HG03571 (cell line): ENCODE measurements around the gene DGUOK.
"Not testable (repeated sequence)": the region's sequence is repeated elsewhere in the genome, so short reads cannot be mapped to it uniquely, and the experiment has no call there.

Experiments
- ATAC-seq: cut with Tn5 transposase; IDR thresholded peaks from one replicate; pipeline ENCODE4 v1.9.1; 2021; ENCODE audit not compliant: unreplicated experiment

DGUOK gene

DNA sequence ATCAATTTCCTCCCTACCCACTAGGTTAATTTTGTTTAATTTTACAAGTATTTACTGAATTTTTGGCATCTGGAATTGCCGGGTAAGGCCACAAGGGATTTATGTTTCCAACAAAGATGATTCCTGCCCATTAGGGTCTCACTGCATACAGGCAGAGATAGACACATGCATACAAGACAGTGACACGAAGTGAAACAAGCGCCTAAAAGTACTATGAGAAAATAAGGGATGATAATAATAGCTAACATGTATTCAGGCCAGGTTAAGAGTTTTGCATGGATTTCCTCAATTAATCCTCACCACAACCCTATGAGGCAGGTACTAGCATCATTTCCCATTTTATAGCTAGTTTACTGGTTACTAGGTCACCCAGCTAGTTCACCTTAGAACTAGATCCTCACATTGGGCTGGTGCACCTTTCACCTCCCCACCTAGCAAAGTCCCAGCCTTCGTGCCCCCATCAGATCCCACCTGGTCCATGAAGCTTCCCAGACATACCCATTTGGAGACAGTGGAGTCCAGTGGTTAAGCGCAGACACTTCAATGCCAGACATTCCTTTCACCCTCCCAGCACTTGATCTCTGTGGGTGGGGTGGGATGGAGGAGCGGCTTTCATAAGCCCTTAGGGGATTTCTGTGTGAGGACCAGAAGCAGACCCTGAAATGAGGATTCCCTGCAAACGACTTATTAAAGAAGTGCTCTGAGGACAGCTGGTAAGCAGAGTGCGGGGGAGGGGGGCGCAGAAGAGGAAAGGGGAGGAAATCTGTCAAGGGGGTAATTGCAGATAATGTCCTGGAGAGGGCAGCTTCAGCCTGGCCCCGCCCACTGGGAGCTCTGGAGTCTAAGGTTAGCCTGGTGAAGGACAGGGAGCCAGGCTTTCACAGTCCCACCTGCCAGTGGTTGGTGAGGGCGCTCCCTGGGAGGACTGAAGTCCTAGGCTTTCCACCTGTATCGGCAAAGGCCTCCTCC, 5.8 kb upstream of the DGUOK start:
- ATAC-seq: no peak

DNA sequence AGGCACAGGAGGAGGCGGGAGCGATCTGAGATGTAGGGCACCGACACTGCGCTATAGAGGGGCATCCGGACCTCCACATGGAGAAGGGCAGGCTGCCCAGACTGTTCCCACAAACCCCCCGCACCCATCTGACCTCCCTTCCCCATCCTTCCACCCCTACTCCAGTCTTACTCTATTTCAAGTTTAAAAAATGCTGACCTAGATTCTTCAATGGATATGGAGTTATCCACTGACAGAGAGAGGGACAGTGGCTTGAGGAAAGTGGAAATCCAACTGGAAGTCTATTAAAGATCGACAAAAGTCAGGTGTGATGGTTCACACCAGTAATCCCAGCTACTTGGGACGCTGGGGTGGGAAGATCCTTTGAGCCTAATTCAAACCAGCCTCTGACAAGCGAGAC, 5.1 kb upstream of the DGUOK start:
- ATAC-seq: no peak

DNA sequence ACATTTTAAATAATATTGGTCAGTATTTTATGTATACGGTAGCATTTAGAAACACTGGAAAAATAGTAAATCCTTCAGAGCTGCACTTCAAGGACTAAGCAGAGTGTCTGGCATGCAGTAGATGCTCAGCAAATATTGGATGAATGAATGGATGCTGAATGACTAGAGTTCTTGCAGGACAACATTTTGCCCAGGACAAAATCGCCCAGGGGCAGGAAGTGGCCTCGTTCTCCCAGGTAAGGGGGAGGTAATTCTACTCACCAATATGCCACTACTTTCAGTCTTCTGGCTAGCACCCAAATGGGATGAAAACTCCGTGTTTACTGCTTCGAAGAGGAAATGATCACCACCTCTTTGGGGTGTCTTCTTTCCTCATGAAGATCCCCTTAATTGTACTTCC, 4.0 kb upstream of the DGUOK start:
- no peak for ATAC-seq

DNA sequence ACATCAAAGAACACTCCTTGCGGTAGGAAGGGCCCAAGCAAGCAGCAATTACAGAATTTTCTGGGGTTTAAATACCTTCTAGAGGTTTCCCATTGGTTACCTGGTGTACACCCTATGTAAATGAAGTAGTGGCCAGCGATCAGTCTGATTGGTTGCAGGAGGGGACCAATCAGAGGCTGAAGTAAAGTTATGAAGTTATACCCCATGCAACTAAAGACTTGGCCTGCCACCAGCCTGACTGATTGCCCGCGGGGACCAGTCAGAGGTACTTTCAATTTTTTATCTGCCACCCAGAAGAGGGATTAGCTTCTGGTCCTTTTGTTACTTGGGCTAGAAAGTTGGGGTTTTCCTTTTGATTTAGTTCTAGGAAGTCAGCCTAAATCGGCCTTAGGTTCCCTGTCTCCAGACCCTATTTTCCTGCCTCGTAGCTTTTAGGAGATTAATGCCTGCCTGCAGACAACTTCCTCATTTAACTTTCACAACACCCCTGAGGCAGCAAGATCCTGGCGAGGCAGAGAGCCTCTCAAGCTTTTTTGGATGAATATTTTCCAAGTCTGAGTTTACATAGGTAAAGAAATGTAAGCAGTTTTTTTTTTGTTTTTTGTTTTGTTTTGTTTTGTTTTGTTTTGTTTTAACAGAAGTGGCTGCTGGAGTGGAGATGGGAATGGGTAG, 1.5 kb upstream of the DGUOK start:
- ATAC-seq: no peak

DNA sequence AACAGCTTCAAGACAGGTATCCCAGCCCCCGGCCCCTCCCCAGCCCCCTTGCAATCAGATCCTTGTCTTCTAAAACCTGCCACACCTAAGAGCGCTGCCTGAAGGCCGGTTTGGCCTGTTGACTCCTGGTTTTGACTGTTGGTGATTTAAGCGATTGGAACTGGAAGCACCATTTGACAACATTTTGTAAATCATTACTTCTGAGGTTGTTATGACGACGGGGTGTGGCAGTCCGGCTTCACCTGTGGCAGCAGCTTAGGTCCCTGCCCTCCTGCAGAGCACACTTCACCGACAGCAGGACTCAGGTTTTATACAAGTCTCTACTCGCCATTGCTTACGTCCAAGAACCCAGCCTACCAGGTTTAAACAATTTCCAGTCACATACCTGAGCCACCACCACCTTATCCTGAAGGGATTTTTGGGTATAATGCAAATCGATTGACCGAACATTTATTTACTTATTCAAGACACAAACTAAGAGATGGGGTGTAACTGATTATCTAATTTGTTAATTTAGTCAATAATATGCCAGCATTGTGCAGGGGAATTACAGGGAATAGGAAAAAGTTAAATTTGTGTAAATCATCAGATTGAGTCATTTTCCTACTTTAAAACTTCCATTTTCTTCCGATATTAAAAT, 707 bp upstream of the DGUOK start:
- no peak for ATAC-seq

DNA sequence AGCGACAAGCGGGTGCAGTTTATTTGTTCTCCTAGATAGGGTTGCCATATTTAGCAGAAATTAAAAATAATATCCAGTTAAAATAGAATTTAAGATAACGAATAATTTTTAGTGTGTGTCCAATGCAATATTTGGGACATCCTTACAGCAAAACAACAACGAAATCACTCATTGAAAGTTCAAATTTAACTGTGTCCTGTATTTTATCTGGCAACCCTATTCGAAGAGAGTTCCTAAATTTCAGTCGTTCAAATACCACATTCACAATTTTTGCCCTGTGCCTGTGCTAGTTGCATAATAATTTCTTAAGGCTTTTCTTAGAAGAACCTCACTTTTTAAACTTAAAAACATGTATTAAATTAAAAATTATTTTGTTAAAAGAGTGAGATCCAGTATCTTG, 664 bp downstream of the DGUOK start:
- ATAC-seq: no peak

DNA sequence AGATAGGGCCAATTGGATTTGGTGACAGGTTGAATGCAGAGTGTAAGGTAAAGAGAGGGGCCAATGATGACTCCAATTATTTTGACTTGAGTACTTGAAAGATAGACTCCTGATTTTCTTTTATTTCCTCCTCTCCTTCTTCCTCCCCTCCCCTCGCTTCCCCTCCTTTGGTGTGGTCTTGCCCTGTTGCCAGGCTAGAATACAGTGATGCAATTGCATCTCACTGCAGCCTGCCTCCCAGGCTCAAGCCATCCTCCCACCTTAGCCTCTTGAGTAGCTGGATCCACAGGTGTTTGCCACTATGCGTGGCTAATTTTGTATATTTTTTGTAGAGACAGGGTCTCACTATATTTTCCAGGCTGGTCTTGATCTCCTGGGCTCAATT, 2.3 kb downstream of the DGUOK start:
- no peak for ATAC-seq

DNA sequence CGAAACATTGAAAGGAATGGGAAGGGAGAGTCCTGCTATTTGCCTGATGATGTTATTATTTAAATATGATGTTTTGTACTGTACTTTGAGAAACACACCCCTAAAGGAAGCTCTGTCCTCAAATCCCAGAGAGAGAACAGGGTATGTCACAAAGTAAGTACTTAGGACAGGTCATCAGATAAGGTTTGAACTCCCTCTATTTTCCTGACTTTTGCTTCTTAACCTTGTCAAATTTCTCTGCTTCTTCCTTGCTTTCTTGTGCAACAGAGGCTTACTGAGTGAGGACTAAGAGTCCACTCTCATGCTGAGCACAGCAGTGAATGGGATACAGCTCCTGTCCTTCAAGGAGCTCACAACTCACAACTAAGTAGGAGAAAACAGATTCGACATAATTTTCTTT, 3.7 kb downstream of the DGUOK start:
- ATAC-seq: no peak

DNA sequence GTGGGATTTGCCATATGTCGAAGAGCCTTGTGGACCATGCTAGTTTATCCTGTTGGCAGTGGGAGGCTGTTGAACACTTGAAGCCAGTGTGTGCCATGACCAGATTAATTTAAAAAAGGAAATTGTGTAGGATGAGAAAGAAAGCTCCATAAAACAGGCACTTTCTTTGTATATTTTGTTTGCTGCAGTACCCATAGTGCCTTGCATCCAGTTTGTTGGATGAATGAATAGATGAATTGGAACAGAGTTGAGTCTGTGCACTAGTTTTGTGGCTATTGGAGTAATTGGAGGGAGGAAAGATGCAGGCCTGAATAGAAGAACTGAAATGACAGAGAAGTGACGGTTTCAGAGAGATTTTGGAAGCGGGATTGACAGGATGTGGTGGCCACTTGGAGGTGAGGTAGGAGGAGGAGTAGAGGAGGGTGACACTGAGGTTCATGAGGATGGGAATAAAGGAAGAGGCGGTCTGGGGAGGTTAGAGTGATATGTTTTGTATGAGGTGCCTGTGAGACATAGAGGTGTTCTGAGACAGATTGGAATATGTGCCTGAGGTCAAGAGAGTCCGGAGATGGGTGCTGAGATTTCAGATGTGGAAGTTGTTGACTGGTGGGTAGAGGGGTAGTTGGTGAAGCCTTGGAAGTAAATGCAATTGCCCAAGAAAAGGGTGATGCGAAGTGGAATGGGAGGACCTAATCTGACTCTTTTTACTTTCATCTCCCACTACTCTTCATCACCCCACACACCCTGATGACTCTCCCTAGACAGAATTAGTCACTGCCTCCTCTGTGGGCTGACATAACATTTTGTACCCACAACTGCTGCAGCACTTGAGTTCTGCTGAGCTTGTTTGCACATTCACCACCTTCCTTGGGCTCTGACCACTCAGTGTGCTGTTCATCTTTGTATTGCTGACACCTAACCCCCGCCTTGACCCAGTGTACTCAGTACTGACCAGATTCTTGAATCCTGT, 5.1 kb downstream of the DGUOK start:
- ATAC-seq: no peak

DNA sequence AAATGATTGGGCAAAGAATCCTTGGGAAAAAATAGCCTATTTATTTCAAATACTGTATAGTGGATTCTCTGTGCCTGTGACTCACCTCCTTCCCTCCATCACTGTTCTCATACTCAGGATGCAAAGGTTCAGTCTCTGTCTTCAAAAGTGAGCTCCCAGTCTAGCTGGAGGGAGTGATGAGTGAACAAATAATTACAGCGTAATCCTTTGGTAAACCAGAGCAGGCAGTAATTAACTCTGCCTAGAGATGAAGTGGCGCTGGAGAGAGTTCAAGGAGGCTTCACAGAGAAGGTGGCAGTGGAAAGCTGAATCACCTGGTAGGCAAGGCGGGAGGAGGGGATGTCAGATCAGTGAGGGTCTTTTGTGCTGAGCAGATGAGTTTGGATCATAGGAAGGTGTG, 6.5 kb downstream of the DGUOK start:
- no peak for ATAC-seq

DNA sequence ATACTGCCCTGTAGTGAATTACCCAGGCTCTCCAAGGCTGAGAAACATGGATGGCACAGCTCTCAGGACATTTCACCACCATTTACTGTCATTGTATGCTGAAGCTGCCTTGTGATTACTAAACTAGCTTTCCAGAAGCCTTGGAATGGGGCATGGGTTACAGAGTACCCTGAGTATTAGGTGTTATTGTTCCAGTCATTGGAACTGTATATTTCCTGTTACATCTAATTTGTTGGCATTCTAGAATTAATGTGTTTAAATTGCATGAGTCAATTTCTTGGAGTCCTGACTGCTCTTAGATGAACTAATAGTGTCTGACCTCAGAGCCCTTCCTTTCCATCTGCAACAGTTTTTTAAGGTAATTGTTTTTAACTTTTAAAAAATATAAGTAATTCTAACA, 9.0 kb downstream of the DGUOK start:
- no peak for ATAC-seq

DNA sequence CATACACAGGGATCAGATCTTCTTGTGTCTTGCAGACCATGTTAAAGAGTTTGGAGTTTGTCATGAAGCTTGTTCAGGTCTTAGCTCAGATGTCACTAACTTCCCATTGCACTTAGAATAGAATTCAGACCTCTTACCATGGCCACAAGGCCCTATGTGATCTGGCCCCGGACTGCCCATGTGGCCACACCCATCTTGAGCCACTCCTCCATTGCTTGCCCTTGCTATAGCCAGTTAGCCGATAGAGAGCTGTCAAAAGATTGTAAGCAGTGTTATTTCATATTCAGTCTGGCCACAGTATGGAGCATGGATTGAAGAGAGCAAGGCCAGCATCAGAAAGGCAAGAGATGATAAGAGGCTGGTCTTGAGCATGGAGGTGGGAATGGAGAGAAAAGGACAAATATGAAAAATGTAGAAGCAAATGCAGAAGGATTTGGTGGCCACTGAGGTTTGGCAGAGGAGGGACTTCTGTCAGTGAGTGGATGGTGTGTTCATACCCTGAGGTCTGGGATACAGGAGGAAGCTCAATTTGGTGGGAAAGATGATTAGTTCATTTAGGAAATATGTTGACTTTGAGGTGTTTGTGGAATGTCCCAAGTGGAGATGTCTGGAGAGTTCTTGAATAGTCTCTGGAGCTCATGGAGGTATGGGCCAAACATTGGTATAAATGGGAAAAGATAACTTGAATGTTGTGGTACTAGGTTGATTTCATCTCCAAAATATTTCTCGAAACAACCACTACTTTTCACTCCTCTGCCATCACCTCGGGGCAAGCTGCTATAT, 10.6 kb downstream of the DGUOK start:
- no peak for ATAC-seq

DNA sequence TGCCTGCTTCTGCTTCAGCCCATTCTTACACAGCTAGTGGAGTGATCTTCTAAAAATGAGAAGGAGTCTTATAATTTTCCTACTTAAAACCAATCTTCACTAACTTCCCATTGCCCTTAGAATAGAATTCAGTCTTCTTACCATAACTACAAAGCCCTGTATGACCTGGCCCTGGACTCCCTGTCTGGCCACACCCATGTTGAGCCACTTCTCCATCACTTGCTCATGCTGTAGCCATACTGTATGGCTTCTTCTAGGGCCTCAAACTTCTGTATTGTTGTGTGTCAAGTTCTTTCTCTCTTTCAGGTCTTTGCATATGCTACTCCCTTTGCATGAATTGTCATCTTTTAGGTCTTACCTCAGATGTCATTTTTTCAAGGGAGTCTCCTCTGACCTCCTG, 11.2 kb downstream of the DGUOK start:
- ATAC-seq: no peak

DNA sequence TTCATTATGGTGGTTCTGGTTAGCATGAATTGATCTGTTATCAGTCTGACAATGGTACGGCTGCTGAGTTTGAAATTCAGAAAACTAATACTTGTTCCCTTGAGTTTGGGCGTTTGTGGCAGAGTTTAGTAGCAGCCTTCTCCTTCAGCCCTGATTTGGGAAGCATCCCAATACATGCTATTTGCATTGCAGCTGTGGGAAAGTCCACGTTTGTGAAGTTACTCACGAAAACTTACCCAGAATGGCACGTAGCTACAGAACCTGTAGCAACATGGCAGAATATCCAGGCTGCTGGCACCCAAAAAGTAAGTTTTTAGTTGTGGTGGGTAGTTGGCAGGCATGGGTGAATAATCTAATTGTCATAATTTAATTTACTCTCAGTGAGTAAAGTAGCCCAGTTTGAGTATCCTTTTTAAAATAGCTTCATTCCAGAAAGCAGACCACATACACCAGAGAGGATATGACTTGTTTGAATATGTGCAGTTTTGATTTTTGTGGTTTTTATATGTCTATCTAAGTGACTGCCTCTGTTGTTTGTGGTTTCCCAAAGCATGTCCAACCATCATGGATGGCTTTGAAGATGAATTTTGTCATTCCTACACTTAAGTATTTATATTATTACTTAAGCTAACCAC, 12.2 kb downstream of the DGUOK start:
- ATAC-seq: no peak

DNA sequence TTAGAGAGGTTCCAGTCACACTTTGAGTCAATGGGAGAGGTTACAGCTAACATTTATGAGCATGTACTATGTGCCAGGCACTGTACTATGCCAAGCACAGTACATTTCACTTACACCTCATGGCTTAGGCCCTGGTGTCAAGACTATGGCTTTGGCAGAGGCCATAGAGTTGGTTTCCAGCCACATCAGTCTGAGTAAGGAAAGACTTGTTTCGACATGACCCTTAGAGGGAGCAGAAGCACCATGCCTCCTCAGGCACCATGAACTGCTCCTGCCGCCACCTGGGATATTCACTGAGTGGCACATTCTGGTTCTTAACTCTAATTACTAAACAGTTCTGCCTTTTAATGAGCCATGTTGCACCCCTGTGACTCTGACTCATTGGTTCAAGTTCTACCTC, 12.7 kb downstream of the DGUOK start:
- no peak for ATAC-seq

DNA sequence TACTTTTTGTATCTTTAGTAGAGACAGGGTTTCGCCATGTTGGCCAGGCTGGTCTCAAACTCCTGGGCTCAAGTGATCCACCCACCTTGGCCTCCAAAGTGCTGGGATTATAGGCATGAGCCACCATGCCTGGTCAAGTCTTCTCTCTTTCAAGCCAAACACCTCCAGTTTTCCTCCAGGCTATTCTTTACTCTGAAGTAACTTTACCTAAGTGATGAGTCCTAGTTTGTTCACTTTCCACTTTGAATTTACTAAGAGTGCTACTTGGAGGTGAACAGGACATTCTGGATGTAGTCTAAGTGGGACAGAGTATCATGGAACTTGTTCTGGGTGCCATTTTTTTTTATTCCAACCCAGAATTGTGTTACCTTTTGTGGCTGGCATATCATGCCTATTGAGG, 13.4 kb downstream of the DGUOK start:
- ATAC-seq: not testable (repeated sequence)

DNA sequence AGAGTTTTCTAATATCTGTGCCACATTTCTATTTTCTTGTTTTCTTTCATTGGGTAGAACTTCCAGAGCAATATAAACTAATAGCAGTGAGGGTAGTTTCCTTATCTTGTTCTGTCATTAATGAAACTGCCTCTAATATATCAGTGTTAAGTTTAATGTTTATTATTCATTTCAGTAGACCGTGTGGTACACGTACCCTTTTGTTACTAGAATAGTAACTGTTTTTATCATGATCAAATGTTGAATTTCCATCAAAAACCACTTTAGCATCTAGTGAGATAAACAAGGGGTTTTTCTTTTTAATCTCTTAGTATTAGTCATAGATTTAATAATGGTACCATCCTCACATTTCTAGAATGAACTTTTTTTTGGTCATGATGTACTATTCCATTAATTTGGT, 16.0 kb downstream of the DGUOK start:
- ATAC-seq: no peak

DNA sequence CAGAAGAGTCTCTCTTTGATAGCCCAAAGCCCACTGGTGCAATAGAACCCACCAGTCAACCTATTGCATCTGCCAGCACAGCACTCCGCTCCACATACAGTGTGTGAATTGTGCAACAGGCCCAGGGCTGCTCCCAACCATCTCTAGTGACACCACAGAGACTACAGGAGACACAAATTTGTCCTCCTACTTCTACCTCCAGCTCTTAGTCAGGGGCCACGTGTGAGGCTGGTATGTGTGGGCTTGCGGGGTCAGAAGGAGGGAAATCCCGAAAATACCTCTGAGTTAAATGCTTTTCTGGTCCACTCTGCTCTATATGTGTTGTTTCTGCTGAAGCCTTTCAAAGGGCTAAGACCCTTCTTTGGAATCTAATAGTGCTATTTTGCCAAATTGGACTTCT, 18.0 kb downstream of the DGUOK start:
- no peak for ATAC-seq

DNA sequence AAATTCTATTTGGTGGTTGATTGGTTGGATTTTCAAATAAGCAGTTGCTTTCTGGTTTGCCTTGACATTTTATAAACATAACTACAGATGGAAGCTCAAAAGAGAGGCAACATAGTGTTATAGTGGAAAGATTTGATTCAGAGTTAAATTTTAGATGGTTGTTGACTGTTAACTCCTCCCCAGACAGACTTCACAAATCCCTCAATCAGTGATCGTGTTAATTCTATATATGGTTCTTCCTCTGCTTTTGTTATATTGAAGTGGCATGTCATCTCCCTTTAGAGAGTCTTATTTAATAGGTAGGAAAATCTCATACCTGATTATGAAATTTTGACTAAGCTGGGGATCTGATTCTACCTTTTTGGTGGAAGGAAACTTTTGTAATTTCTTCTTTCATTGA, 19.5 kb downstream of the DGUOK start:
- no peak for ATAC-seq

DNA sequence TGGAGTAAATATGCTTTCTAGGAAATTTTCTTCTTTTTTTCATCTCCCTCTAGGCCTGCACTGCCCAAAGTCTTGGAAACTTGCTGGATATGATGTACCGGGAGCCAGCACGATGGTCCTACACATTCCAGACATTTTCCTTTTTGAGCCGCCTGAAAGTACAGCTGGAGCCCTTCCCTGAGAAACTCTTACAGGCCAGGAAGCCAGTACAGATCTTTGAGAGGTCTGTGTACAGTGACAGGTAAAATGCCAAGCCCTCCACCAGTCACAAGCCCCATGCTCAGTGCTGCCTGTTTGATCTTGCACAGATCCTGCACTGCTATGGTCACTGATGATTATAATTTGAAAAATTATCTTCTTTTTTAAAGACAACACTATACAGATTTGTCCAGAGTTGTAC, 20.0 kb downstream of the DGUOK start:
- ATAC-seq: no peak
